ENCODE results near the gene PHIP. TPM values are rescaled to one million over a fixed set of nuclear protein-coding genes. Genes with fewer than 3 reads are reported as not detected.

PHIP gene
- total and polyA plus RNA-seq, 9 of the 15 experiments (the other 6 are each of a cell fraction or from before 2014, with no cell fraction given), result 8.1 to 36.3 (median 16.5) TPM

- no peak for TF ChIP-seq ARID3B (CRISPR knock-in tag; IDR thresholded peaks at IDR 0.05; ENCODE audit: borderline replicate concordance)
- no peak for TF ChIP-seq ZNF408 (CRISPR knock-in tag; IDR thresholded peaks at IDR 0.05; ENCODE audit: low read depth)
- TF ChIP-seq MTA1 (IDR thresholded peaks at IDR 0.05; ENCODE audit: borderline replicate concordance), result no peak
- TF ChIP-seq BMI1 (IDR thresholded peaks at IDR 0.05; ENCODE audit: low read length), result no peak
- no peak for TF ChIP-seq ZNF740 (CRISPR knock-in tag; IDR thresholded peaks at IDR 0.05)
- no peak for TF ChIP-seq ZNF740 (tag; IDR thresholded peaks at IDR 0.05)
- no peak for TF ChIP-seq NCOA1 (IDR thresholded peaks at IDR 0.05; ENCODE audit: low read depth)
- no peak for TF ChIP-seq MTA2 (IDR thresholded peaks at IDR 0.05; ENCODE audit: low read depth)
- no peak for TF ChIP-seq HES1 (IDR thresholded peaks at IDR 0.05; ENCODE audit: low read depth)
- no peak for TF ChIP-seq PHTF2 (CRISPR knock-in tag; IDR thresholded peaks at IDR 0.05)
- no peak for TF ChIP-seq TFAP4 (CRISPR knock-in tag; IDR thresholded peaks at IDR 0.05; ENCODE audit: borderline replicate concordance)
- TF ChIP-seq ZNF24 (IDR thresholded peaks at IDR 0.05), result no peak
- no peak for TF ChIP-seq NCOA6 (IDR thresholded peaks at IDR 0.05)
Measured at GRCh38 chr6:78952362-78952761, 125.7 kb downstream of the PHIP start (continued).

Measured in K562 (cell line).